ENCODE measurements around the gene ADAD2. TPM values are rescaled to one million over a fixed set of nuclear protein-coding genes. Genes with fewer than 3 reads are reported as not detected.
A peak's percentile ranks its signal among the peaks of the same experiment; 100 is the strongest.

ADAD2 gene
- total RNA-seq, 4 donors from 2014 or later = 1.8 TPM; not detected in 3

DNA sequence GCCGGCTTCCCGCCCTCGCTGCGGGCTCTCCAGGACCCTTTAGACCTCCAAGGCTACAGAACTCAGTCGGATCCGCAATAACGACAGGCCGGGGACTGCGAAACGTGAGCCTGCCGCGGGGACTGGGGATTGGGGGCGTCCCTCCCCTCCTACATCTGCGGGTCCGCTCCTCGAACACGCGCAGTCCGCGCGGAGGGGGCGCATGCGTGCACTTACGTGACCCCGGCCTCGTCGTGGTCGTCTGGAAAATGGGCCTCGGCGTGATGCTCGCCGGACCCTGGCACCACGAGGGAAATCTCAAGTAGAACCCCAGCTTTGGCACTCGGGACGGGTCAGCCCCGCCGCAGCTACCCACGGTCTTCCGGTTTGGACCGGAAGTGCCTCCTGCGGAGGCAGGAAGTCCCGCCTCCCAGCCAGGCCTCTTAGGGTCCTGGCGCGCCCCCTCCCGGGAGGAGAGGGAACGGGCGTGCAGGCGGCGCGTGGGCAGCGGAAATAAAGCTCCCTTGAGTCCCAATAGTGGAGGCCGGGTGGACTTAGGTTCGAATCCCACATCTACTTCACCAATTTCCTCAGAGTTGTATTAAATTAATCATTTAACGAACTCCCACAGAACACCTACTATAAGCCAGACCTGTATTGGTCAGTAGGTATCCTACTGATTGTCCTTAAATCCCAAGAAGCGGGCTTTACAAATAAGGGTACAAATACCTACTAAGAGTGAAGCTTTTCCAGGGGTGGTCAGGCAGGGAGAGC is 4.1 kb upstream of the ADAD2 start, which contains the start of gene TAF1C:
Gene TAF1C, minus strand, starts transcription at position 373 of the 753 bp plus-strand sequence. CDS start 2,069 bp downstream, outside the sequence.
- peak within 1 kb of the TSS; percentile 73 to 79 (median 76) for H3K27ac ChIP-seq
- H3K27me3 ChIP-seq = no peaks in the 10 kb centered on the region
- H3K4me3 ChIP-seq = peak within 1 kb of the TSS; percentile 82 to 98 (median 92)
- TF ChIP-seq, protein P1, sequence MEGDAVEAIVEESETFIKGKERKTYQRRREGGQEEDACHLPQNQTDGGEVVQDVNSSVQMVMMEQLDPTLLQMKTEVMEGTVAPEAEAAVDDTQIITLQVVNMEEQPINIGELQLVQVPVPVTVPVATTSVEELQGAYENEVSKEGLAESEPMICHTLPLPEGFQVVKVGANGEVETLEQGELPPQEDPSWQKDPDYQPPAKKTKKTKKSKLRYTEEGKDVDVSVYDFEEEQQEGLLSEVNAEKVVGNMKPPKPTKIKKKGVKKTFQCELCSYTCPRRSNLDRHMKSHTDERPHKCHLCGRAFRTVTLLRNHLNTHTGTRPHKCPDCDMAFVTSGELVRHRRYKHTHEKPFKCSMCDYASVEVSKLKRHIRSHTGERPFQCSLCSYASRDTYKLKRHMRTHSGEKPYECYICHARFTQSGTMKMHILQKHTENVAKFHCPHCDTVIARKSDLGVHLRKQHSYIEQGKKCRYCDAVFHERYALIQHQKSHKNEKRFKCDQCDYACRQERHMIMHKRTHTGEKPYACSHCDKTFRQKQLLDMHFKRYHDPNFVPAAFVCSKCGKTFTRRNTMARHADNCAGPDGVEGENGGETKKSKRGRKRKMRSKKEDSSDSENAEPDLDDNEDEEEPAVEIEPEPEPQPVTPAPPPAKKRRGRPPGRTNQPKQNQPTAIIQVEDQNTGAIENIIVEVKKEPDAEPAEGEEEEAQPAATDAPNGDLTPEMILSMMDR (IDR thresholded peaks at IDR 0.05) = peak; percentile 88 to 97 (median 95)
- peak; percentile 23 to 37 for TF ChIP-seq POLR2A (IDR thresholded peaks at IDR 0.05)
- DNase-seq = peak; percentile 93 to 97 (median 94)
- H3K9me3 ChIP-seq = no peaks in the 10 kb centered on the region
- H3K36me3 ChIP-seq = peaks cover 0 to 26% (median 0%) of the 10 kb centered on the region in 3 donors
- peaks cover 0 to 18% (median 7%) of the 10 kb centered on the region in 4 donors for H3K4me1 ChIP-seq

DNA sequence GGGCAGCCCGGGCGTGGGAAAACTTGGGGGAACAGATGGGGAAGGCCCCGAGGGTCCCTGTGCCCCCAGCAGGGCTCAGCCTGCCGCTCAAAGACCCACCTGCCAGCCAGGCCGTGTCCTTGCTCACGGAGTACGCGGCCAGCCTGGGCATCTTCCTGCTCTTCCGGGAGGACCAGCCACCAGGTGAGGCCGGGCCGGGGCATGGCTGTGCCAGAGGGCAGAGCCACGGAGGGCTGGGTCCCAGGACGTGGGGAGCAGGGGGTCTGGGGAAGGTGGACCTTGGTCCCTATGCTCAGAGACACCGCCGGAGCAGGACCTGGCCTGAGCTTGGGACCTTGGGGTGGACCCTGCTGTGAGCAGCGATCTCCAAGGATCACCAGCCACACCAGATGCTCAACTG is 509 bp downstream of the ADAD2 start:
- no peak overlapping the region for H3K27ac ChIP-seq
- H3K4me1 ChIP-seq = no peaks in the 10 kb centered on the region
- no peaks in the 10 kb centered on the region for H3K27me3 ChIP-seq
- no peaks in the 10 kb centered on the region for H3K9me3 ChIP-seq
- no peak for DNase-seq
- H3K4me3 ChIP-seq = no peak overlapping the region
- TF ChIP-seq, protein P1 (IDR thresholded peaks at IDR 0.05) = no peak
- no peak for TF ChIP-seq POLR2A (IDR thresholded peaks at IDR 0.05)
- no peaks in the 10 kb centered on the region for H3K36me3 ChIP-seq

DNA sequence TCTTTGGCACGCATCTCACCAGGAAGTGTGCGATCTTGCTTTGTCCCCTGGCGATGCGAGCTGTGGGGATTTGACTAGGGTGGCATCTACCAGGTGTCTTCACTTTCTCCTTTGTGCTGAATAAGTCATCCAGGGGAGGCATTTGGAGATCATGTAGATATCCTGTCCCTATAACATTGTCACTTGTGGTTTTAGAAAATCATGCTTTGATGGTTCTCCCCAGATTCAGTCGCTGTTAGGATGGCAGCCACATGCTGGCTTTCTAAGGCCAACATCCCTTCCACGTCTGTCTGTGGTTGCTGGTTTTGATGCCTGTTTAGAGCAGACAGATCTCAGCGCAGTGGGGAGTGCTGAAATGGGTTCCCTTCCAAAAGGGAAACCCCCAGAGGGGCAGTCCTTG is 2.5 kb downstream of the ADAD2 start:
- Histone ChIP-seq H3K9me3 (no peaks in the 10 kb centered on the region), H3K27ac (no peak overlapping the region), H3K4me3 (no peak overlapping the region), H3K4me1 (no peaks in the 10 kb centered on the region), H3K27me3 (no peaks in the 10 kb centered on the region), H3K36me3 (no peaks in the 10 kb centered on the region)
- TF ChIP-seq, protein P1 (IDR thresholded peaks at IDR 0.05) = no peak
- no peak for TF ChIP-seq POLR2A (IDR thresholded peaks at IDR 0.05)
- no peak for DNase-seq

DNA sequence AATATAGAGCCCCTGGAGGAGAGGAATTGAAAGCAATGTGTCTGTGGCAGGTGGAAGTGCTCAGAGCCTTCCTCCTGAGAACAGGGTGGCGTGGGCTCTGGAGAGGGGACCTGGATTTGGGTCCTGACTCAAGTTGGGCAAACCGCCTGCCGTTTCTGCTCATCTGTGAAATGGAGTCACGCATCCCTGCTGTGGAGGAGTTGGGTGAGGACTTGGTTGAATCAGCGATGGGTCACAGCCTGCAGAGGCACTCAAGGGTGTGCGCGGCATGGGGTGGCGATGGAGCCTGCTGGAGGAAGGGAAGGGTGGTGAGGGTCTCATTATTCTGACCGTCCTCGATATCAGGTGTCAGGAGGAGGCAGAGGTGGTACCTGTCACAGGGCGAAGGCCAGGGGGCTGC is 3.1 kb downstream of the ADAD2 start:
- Histone ChIP-seq H3K27ac (no peak overlapping the region), H3K9me3 (no peaks in the 10 kb centered on the region), H3K27me3 (no peaks in the 10 kb centered on the region), H3K36me3 (no peaks in the 10 kb centered on the region), H3K4me1 (no peaks in the 10 kb centered on the region), H3K4me3 (peak overlapping the region in 1 of 4 donors; percentile 9)
- TF ChIP-seq, protein P1 (IDR thresholded peaks at IDR 0.05) = no peak
- no peak for TF ChIP-seq POLR2A (IDR thresholded peaks at IDR 0.05)
- no peak for DNase-seq

DNA sequence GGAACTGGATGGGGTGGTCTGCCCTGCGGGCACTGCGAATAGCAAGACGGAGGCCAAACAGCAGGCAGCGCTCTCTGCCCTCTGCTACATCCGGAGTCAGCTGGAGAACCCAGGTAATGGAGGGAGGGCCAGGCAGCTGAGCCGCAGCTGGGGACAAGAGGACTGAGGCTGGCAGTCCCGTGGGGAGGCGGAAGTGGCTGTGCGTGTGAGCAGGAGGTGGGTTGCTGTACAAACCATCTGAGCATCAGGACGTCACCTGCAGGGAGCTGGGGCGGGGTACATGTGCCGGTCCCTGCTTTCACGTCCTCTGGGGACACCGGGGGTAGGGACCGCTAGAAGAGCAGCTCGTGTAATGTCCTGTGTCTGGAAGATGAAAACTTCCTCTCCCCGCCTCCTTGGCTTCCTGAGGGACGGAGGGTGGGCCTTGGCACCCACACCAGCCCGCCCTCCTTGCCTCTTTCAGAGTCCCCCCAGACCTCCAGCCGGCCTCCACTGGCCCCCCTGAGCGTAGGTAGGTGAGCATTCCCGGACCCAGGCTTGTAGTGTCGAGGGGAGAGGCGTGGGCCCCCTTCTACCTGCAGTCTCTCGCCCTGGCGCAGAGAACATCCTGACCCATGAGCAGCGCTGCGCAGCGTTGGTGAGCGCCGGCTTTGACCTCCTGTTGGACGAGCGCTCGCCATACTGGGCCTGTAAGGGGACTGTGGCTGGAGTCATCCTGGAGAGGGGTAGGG is 3.7 kb downstream of the ADAD2 start:
- H3K4me1 ChIP-seq = no peaks in the 10 kb centered on the region
- no peaks in the 10 kb centered on the region for H3K36me3 ChIP-seq
- no peaks in the 10 kb centered on the region for H3K27me3 ChIP-seq
- DNase-seq = peak in 2 of 3 donors; percentile 36 to 73
- H3K9me3 ChIP-seq = no peaks in the 10 kb centered on the region
- no peak overlapping the region for H3K27ac ChIP-seq
- peak overlapping the region in 1 of 4 donors; percentile 9 for H3K4me3 ChIP-seq
- no peak for TF ChIP-seq POLR2A (IDR thresholded peaks at IDR 0.05)
- TF ChIP-seq, protein P1 (IDR thresholded peaks at IDR 0.05) = no peak
